Skeletal muscle satellite cell (primary cell): ENCODE results near the gene PTCD1.
"Not testable (repeated sequence)": the region's sequence is repeated elsewhere in the genome, so short reads cannot be mapped to it uniquely, and the experiment has no call there.

Experiments
- H3K27me3 ChIP-seq: 2 replicates; pipeline ENCODE4 v1.7.0; 2013; ENCODE audit warnings: low read length; ENCODE audit not compliant: control insufficient read depth, insufficient read depth
- H3K36me3 ChIP-seq: 2 replicates; pipeline ENCODE4 v1.7.0; 2013; ENCODE audit warnings: mild to moderate bottlenecking, control low read depth, low read length; ENCODE audit not compliant: insufficient read depth
- H3K4me1 ChIP-seq: 2 replicates; pipeline ENCODE4 v1.7.0; 2013; ENCODE audit warnings: low read length; ENCODE audit not compliant: control insufficient read depth, insufficient read depth
- H3K4me2 ChIP-seq: 2 replicates; pipeline ENCODE4 v1.7.0; 2013; ENCODE audit warnings: mild to moderate bottlenecking, low read length
- H3K4me3 ChIP-seq: 2 replicates; pipeline ENCODE4 v1.7.0; 2013; ENCODE audit warnings: low read length
- H3K9ac ChIP-seq: 2 replicates; pipeline ENCODE4 v1.7.0; 2013; ENCODE audit warnings: mild to moderate bottlenecking, low read depth, low read length, moderate library complexity
- H3K9me3 ChIP-seq: replicated peaks from 2 replicates; pipeline ENCODE4 v1.7.0; 2013; ENCODE audit warnings: mild to moderate bottlenecking, control low read depth, low read length

The PTCD1 gene

DNA sequence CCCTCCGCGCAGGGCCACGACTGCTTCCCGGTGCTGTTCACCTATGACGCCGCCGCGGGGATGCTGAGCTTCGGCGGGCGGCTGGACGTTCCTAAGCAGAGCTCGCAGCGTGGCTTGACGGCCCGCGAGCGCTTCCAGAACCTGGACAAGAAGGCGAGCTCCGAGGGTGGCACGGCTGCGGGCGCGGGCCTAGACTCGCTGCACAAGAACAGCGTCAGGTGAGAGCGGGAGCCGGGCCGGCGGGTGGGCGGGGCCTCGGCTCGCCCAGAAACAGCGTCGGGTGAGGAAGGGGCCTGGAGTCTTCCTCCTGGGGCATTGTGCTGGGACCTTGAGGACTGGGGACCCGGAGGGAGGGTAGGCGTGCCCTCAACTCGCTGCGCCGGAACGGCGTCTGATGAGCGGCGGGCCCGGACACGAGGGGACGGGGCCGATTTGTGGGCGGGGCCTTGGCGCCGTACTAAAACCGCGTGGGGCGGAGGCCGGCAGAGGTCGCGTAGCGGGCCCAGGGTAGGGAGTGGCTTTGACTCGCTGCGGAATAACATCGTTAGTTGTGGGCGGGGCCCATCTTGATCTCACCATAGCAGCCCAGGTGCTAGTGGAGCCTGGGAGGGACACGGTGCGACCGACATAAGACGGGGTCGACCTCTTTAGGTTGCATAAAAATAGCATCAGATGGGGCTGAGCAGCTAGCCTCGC, 45.8 kb downstream of the PTCD1 start:
- Histone ChIP-seq H3K4me3 (no peak overlapping the region), H3K4me1 (peaks cover 13% of the 10 kb centered on the region), H3K9ac (no peak overlapping the region), H3K36me3 (peaks cover 90% of the 10 kb centered on the region), H3K27me3 (no peaks in the 10 kb centered on the region), H3K4me2 (peak overlapping the region; percentile 60), H3K9me3 (no peaks in the 10 kb centered on the region)

DNA sequence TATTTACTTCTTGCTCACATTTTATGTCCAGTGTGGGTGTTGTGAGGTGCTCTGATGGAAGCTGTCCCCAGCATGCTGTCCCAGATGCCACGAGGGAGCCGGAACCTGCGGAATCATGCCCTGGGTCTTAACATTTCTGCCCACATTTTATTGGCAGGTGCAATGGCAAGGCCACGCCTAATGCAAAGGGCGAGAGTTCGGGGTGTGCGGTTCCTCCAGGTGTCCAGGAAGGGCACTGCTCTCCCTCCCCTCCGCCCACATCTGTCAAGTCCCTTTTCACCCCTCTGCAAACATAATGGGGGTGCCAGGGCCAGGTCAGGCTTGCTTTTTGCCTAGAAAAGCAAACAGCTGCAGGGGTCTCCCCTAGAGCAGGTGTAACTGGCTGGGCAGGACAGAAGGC, 46.6 kb downstream of the PTCD1 start:
- Histone ChIP-seq H3K36me3 (peaks cover 88% of the 10 kb centered on the region), H3K9me3 (no peaks in the 10 kb centered on the region), H3K4me3 (no peak overlapping the region), H3K27me3 (no peaks in the 10 kb centered on the region), H3K4me1 (peaks cover 13% of the 10 kb centered on the region), H3K9ac (no peak overlapping the region), H3K4me2 (no peak overlapping the region)

DNA sequence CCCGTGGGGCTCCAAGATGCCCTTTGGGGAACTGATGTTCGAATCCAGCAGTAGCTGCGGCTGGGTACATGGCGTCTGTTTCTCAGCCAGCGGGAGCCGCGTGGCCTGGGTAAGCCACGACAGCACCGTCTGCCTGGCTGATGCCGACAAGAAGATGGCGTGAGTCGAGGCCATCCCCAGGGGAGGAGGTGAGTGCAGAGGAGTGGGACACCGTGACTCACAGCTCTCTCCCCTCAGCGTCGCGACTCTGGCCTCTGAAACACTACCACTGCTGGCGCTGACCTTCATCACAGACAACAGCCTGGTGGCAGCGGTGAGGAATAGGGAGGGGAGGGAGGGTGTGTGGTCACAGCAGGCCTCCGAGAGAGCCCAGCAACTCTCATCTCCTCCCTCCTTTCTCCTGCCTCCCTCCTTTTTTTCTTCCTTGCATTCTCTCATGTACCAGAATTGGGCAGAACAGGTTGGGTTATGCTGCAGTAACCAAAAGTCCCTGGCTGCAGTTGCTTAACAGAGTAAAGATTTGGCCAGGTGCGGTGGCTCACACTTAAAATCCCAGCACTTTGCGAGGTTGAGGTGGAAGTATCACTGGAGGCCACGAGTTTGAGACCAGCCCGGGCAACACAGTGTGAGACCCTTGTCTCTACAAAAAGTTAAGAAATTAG, 47.5 kb downstream of the PTCD1 start:
- H3K9ac ChIP-seq = no peak overlapping the region
- no peak overlapping the region for H3K4me3 ChIP-seq
- H3K4me1 ChIP-seq = peaks cover 13% of the 10 kb centered on the region
- H3K36me3 ChIP-seq = peaks cover 90% of the 10 kb centered on the region
- no peak overlapping the region for H3K4me2 ChIP-seq
- H3K9me3 ChIP-seq = no peaks in the 10 kb centered on the region
- H3K27me3 ChIP-seq = no peaks in the 10 kb centered on the region

DNA sequence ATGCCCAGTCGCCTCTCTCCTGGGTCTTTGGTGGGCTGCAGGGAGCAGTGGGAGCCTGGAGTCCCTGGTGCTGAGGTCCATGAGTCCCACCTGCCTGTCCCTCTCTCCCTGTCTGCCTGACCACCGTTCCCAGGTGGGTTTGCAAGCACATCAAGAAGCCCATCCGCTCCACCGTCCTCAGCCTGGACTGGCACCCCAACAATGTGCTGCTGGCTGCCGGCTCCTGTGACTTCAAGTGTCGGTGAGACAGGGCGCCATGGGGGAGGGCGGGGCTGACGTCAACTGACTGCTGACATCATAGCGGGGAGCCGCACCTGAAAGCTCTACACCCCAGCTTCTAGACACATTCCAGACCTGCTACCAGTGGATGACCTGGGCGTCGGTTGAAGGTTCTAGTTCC, 48.8 kb downstream of the PTCD1 start:
- Histone ChIP-seq H3K9ac (no peak overlapping the region), H3K36me3 (peaks cover 78% of the 10 kb centered on the region), H3K4me2 (no peak overlapping the region), H3K4me3 (no peak overlapping the region), H3K27me3 (no peaks in the 10 kb centered on the region), H3K9me3 (no peaks in the 10 kb centered on the region), H3K4me1 (peaks cover 13% of the 10 kb centered on the region)

DNA sequence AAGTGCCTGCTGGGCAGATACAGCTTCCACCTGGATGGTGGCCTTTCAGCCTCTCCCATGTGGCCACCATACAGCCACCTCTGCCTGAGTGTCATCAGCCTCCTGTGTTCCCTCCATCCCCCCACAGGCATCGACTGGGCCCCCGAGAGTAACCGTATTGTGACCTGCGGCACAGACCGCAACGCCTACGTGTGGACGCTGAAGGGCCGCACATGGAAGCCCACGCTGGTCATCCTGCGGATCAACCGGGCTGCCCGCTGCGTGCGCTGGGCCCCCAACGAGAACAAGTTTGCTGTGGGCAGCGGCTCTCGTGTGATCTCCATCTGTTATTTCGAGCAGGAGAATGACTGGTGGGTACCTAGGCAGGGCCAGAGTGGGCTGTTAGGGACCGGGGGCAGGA, 50.7 kb downstream of the PTCD1 start:
- no peaks in the 10 kb centered on the region for H3K9me3 ChIP-seq
- H3K36me3 ChIP-seq = peaks cover 67% of the 10 kb centered on the region
- no peaks in the 10 kb centered on the region for H3K27me3 ChIP-seq
- H3K4me3 ChIP-seq = no peak overlapping the region
- peaks cover 9% of the 10 kb centered on the region for H3K4me1 ChIP-seq
- no peak overlapping the region for H3K4me2 ChIP-seq
- H3K9ac ChIP-seq = no peak overlapping the region

DNA sequence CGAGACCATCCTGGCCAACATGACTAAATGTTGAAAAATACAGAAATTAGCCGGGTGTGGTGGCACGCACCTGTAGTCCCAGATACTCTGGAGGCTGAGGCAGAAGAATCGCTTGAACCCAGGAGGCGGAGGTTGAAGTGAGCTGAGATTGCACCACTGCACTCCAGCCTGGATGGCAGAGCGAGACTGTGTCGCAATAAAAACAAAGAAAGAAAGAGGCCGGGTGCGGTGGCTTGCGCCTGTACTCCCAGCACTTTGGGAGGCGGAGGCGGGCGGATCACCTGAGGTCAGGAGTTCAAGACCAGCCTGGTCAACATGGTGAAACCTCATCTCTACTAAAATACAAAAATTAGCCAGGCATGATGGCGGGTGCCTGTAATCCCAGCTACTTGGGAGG, 51.4 kb downstream of the PTCD1 start:
- not testable (repeated sequence) for H3K4me2 ChIP-seq, H3K27me3 ChIP-seq, H3K4me3 ChIP-seq, H3K4me1 ChIP-seq, H3K9ac ChIP-seq, H3K9me3 ChIP-seq
- H3K36me3 ChIP-seq = peaks cover 60% of the 10 kb centered on the region

DNA sequence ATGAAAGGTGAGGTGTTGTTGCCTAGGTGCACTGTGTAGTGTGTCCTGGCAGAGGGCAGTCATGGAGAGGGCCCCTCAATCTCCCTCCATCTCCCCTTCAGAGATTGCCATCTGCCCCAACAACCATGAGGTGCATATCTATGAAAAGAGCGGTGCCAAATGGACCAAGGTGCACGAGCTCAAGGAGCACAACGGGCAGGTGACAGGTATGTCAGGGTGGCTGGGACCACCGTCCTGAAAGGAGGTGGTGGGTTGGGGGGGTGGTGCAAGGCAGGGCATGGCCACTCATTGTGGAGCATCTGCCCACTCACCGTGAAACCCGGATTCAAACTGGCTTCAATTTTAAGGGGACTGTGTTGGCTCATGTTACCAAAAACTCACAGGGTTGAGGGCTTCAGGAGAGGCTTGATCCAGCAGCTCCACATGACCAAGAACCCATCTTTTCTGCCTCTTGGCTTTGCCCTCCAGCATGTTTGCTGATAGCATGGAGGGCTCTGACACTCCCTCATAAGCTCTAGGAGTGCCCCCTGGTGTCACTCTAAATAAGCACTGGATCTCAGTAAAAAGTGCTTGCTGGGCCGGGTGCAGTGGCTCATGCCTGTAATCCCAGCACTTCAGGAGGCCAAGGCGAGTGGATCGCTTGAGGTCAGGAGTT, 51.9 kb downstream of the PTCD1 start:
- Histone ChIP-seq H3K4me1 (no peaks in the 10 kb centered on the region), H3K4me2 (no peak overlapping the region), H3K36me3 (peaks cover 57% of the 10 kb centered on the region), H3K4me3 (no peak overlapping the region), H3K9me3 (no peaks in the 10 kb centered on the region), H3K9ac (no peak overlapping the region), H3K27me3 (no peaks in the 10 kb centered on the region)

DNA sequence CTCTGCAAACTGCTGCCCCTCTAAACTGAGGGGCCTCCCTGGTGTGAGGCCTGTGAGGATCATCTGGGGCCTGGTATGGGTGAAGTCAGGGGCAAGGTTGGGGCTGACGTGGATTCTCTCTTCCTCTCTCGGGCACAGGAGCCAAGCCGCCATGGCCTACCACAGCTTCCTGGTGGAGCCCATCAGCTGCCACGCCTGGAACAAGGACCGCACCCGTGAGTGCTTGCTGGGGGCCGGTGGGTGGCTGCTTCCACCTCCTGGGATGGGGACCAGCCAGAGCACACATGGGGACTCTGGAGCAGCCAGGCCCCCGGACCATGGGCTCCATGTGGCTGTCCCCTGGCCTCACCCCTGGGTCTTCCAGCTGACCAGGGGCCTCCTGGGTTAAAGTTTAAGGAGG, 53.0 kb downstream of the PTCD1 start:
- no peaks in the 10 kb centered on the region for H3K9me3 ChIP-seq
- no peak overlapping the region for H3K4me3 ChIP-seq
- H3K4me2 ChIP-seq = no peak overlapping the region
- H3K27me3 ChIP-seq = no peaks in the 10 kb centered on the region
- peaks cover 10% of the 10 kb centered on the region for H3K4me1 ChIP-seq
- peaks cover 57% of the 10 kb centered on the region for H3K36me3 ChIP-seq
- H3K9ac ChIP-seq = no peak overlapping the region

DNA sequence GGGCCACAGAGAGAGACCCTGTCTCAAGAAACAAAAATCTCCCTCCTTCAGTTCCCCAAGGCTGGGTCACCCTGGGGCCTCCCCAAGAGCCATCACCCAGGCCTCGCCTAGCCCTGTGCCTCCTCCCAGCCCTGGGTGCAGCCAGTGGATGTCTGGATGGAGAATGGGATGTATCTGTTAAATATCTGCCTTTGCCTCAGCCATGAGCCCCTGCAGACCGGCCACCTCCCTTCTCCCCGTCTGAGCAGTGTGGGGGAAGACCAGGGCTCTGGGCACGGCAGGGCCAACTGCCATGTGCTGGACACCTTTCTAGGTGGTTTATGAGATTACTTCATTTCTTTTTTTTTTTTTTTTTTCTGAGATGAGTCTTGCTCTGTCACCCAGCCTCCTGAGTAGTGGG, 54.1 kb downstream of the PTCD1 start:
- peaks cover 46% of the 10 kb centered on the region for H3K36me3 ChIP-seq
- no peak overlapping the region for H3K9ac ChIP-seq
- no peak overlapping the region for H3K4me2 ChIP-seq
- H3K4me3 ChIP-seq = no peak overlapping the region
- H3K4me1 ChIP-seq = peaks cover 21% of the 10 kb centered on the region
- no peaks in the 10 kb centered on the region for H3K9me3 ChIP-seq
- H3K27me3 ChIP-seq = no peaks in the 10 kb centered on the region

DNA sequence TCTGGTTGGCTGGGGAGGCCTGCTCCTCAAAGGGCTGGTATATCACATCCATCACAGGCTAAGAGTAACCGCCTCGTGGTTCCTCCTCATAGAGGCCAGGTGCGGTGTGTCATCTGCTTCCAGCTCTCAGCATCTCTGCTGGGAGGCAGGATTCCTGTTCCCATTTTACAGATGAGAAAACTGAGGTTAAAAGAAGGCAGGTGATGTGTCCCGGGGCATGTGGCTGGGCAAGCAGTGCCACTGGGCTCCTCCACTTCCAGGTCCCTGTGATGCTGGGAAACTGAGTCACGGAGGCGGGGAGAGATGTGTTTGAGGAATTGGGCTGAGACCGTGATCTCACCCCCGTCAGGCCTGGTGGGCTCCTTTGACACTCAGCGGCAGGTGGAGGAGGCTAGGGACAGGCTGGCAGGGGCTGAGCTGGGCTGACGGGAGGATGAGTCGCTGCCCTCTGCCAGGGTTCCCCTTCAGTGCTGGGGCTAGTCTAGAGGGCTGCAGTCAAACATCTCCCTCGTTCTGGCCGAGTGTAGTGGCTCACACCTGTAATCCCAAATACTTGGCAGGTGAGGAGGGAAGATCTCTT, 54.7 kb downstream of the PTCD1 start:
- Histone ChIP-seq H3K27me3 (no peaks in the 10 kb centered on the region), H3K36me3 (peaks cover 41% of the 10 kb centered on the region), H3K9ac (no peak overlapping the region), H3K4me2 (no peak overlapping the region), H3K9me3 (no peaks in the 10 kb centered on the region), H3K4me1 (peaks cover 27% of the 10 kb centered on the region), H3K4me3 (no peak overlapping the region)

DNA sequence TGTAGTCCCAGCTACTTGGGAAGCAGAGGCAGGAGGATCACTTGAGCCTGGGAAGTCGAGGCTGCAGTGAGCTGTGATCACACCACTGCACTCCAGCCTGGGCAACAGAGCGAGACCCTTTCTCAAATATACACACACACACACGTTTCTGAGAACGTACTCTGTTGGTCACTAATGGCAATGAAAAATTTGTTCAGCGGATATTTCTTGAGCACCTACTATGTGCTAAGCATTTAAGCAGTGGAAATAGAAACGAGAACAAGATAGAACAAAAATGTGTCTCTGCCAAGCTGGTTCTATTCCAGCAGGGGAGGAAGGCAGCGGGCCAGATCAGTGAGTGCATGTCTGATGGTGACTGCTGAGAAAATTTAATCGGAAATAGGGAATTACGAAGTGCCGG, 55.4 kb downstream of the PTCD1 start:
- Histone ChIP-seq H3K36me3 (peaks cover 38% of the 10 kb centered on the region), H3K9me3 (no peaks in the 10 kb centered on the region), H3K4me3 (no peak overlapping the region), H3K27me3 (no peaks in the 10 kb centered on the region), H3K4me2 (no peak overlapping the region), H3K9ac (no peak overlapping the region), H3K4me1 (peaks cover 28% of the 10 kb centered on the region)
